Measurements from ENCODE around the gene SCGB1D1.

DNA sequence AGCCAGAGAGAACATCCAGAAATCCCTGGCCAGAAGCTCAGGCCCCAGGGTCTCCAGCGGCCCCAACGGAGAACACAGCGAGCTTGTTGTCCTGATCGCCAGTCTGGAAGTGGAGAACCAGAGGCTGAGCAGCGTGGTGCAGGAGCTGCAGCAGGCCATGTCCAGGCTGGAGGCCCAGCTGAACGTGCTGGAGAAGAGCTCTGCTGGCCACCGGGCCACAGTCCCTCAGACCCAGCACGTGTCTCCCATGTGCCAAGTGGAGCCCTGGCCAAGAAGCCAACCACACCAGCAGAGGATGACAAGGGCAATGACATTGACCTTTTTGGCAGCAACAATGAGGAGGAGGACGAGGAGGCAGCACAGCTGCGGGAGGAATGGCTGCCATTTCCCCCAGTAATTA is 20.6 kb upstream of the SCGB1D1 start:
- TF ChIP-seq ATF1 (CRISPR knock-in tag; IDR thresholded peaks at IDR 0.05) (no peak), CREB1 (CRISPR knock-in tag; IDR thresholded peaks at IDR 0.05) (no peak)
- TF ChIP-seq, protein P1, sequence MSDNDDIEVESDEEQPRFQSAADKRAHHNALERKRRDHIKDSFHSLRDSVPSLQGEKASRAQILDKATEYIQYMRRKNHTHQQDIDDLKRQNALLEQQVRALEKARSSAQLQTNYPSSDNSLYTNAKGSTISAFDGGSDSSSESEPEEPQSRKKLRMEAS (CRISPR knock-in tag; IDR thresholded peaks at IDR 0.05) = no peak

Measured in WTC11 (cell line).